Measurements from ENCODE around the gene DIABLO.
"Not testable (repeated sequence)": the region's sequence is repeated elsewhere in the genome, so short reads cannot be mapped to it uniquely, and the experiment has no call there.

Gene DIABLO

GRCh38 chr12:122265476-122265875, 39.6 kb upstream of the DIABLO start:
- Histone ChIP-seq H3K4me1 (ENCODE audit: insufficient read depth, poor library complexity, severe bottlenecking) (no peaks in the 10 kb centered on the region), H3K27ac (ENCODE audit: poor library complexity, severe bottlenecking) (peak overlapping the region; percentile 55), H3K4me3 (ENCODE audit: severe bottlenecking) (peak overlapping the region; percentile 67), H3K27me3 (ENCODE audit: insufficient read depth, poor library complexity, severe bottlenecking) (no peaks in the 10 kb centered on the region), H3K9me3 (ENCODE audit: severe bottlenecking) (no peaks in the 10 kb centered on the region), H3K36me3 (ENCODE audit: low read depth) (peaks cover 20% of the 10 kb centered on the region)
- TF ChIP-seq CTCF (IDR thresholded peaks at IDR 0.05; ENCODE audit: poor library complexity, severe bottlenecking): no peak
- DNase-seq (ENCODE audit: low spot score) (no peak), ATAC-seq (ENCODE audit: low read depth) (no peak)

- H3K36me3 ChIP-seq (ENCODE audit: low read depth): peaks cover 47% of the 10 kb centered on the region
- H3K4me1 ChIP-seq (ENCODE audit: insufficient read depth, poor library complexity, severe bottlenecking); H3K27me3 ChIP-seq (ENCODE audit: insufficient read depth, poor library complexity, severe bottlenecking); ATAC-seq (ENCODE audit: low read depth); H3K4me3 ChIP-seq (ENCODE audit: severe bottlenecking); H3K9me3 ChIP-seq (ENCODE audit: severe bottlenecking); DNase-seq (ENCODE audit: low spot score); H3K27ac ChIP-seq (ENCODE audit: poor library complexity, severe bottlenecking): not testable (repeated sequence)
These were observed 34.9 kb upstream of the DIABLO start for GRCh38 chr12:122260735-122261134.

- not testable (repeated sequence) for H3K27ac ChIP-seq (ENCODE audit: poor library complexity, severe bottlenecking); H3K9me3 ChIP-seq (ENCODE audit: severe bottlenecking); H3K4me1 ChIP-seq (ENCODE audit: insufficient read depth, poor library complexity, severe bottlenecking); H3K27me3 ChIP-seq (ENCODE audit: insufficient read depth, poor library complexity, severe bottlenecking); DNase-seq (ENCODE audit: low spot score); ATAC-seq (ENCODE audit: low read depth); H3K4me3 ChIP-seq (ENCODE audit: severe bottlenecking)
- H3K36me3 ChIP-seq (ENCODE audit: low read depth): peaks cover 47% of the 10 kb centered on the region
These were observed 33.1 kb upstream of the DIABLO start for GRCh38 chr12:122258939-122259338.

- ATAC-seq (ENCODE audit: low read depth); H3K9me3 ChIP-seq (ENCODE audit: severe bottlenecking); H3K4me1 ChIP-seq (ENCODE audit: insufficient read depth, poor library complexity, severe bottlenecking); H3K4me3 ChIP-seq (ENCODE audit: severe bottlenecking); DNase-seq (ENCODE audit: low spot score); H3K27ac ChIP-seq (ENCODE audit: poor library complexity, severe bottlenecking); H3K27me3 ChIP-seq (ENCODE audit: insufficient read depth, poor library complexity, severe bottlenecking): not testable (repeated sequence)
- H3K36me3 ChIP-seq (ENCODE audit: low read depth): peaks cover 43% of the 10 kb centered on the region
These were observed 32.6 kb upstream of the DIABLO start for GRCh38 chr12:122258462-122258861.

- peaks cover 10% of the 10 kb centered on the region for H3K36me3 ChIP-seq (ENCODE audit: low read depth)
- no peak for TF ChIP-seq CTCF (IDR thresholded peaks at IDR 0.05; ENCODE audit: poor library complexity, severe bottlenecking)
These were observed 24.7 kb upstream of the DIABLO start for GRCh38 chr12:122250536-122250935.

GRCh38 chr12:122250047-122250446, 24.2 kb upstream of the DIABLO start:
- DNase-seq (ENCODE audit: low spot score) (no peak), ATAC-seq (ENCODE audit: low read depth) (no peak)
- Histone ChIP-seq H3K4me3 (ENCODE audit: severe bottlenecking) (no peak overlapping the region), H3K27me3 (ENCODE audit: insufficient read depth, poor library complexity, severe bottlenecking) (no peaks in the 10 kb centered on the region), H3K27ac (ENCODE audit: poor library complexity, severe bottlenecking) (no peak overlapping the region), H3K36me3 (ENCODE audit: low read depth) (peaks cover 10% of the 10 kb centered on the region), H3K9me3 (ENCODE audit: severe bottlenecking) (no peaks in the 10 kb centered on the region), H3K4me1 (ENCODE audit: insufficient read depth, poor library complexity, severe bottlenecking) (no peaks in the 10 kb centered on the region)
- TF ChIP-seq CTCF (IDR thresholded peaks at IDR 0.05; ENCODE audit: poor library complexity, severe bottlenecking): no peak

More at GRCh38 chr12:122250536-122250935, 24.7 kb upstream of the DIABLO start:
- no peaks in the 10 kb centered on the region for H3K9me3 ChIP-seq (ENCODE audit: severe bottlenecking)
- H3K4me3 ChIP-seq (ENCODE audit: severe bottlenecking): no peak overlapping the region
- H3K27ac ChIP-seq (ENCODE audit: poor library complexity, severe bottlenecking): no peak overlapping the region
- H3K4me1 ChIP-seq (ENCODE audit: insufficient read depth, poor library complexity, severe bottlenecking): no peaks in the 10 kb centered on the region
- no peak for DNase-seq (ENCODE audit: low spot score)
- ATAC-seq (ENCODE audit: low read depth): no peak
- H3K27me3 ChIP-seq (ENCODE audit: insufficient read depth, poor library complexity, severe bottlenecking): no peaks in the 10 kb centered on the region
